Mammary epithelial cell (primary cell): ENCODE data around the gene CRYBB1.

Source experiments
- CTCF ChIP-seq, 2 donors: IDR thresholded peaks in 1 of 2; conservative IDR thresholded peaks in 1 of 2; 2 replicates each; pipeline ENCODE4 v1.5.1; 2011 to 2012; ENCODE audit warnings: inconsistent platforms in 2 of 2, low read length in 2 of 2, mild to moderate bottlenecking in 2 of 2, control low read depth in 1 of 2, low read depth in 1 of 2; ENCODE audit not compliant: insufficient read depth in 1 of 2; ENCODE audit errors: extremely low read depth in 1 of 2
- EZH2 ChIP-seq: IDR thresholded peaks from 2 replicates; pipeline ENCODE4 v1.6.1; 2012; ENCODE audit warnings: low read length, inconsistent platforms, borderline replicate concordance

GRCh38 chr22:26615149-26615548 is 2.7 kb downstream of the CRYBB1 start:
- TF ChIP-seq CTCF (conservative IDR thresholded peaks at IDR 0.05 in 1 of 2, IDR thresholded peaks at IDR 0.05 in 1 of 2; ENCODE audit: extremely low read depth in 1 of 2, insufficient read depth in 1 of 2, low read depth in 1 of 2, low read length in 2 of 2) (no peak), EZH2 (no peak)
